GM23248 (cell line): ENCODE results near the gene RHPN2. TPM values are rescaled to one million over a fixed set of nuclear protein-coding genes. Genes with fewer than 3 reads are reported as not detected.

ENCODE experiments used
- DNase-seq: peaks from one replicate; pipeline ENCODE4 v3.0.0-alpha.2; 2015
- H2AFZ ChIP-seq: fragments of 200-600 bp; sonication (generic); 2 replicates; pipeline ENCODE4 v1.6.1; 2016; ENCODE audit warnings: antibody characterized with exemption
- H3F3A ChIP-seq: fragments of 200-600 bp; sonication (generic); 2 replicates; pipeline ENCODE4 v1.6.1; 2016; ENCODE audit warnings: mild to moderate bottlenecking, antibody characterized with exemption, mixed run types; ENCODE audit not compliant: insufficient read depth
- H3K27ac ChIP-seq: fragments of 200-600 bp; sonication (generic); 2 replicates; pipeline ENCODE4 v1.5.1; 2016; ENCODE audit warnings: mild to moderate bottlenecking
- H3K27me3 ChIP-seq: fragments of 200-600 bp; sonication (generic); replicated peaks from 2 replicates; pipeline ENCODE4 v1.6.1; 2016; ENCODE audit warnings: mild to moderate bottlenecking; ENCODE audit not compliant: insufficient read depth
- H3K36me3 ChIP-seq: fragments of 200-600 bp; sonication (generic); 2 replicates; pipeline ENCODE4 v1.6.1; 2016; ENCODE audit warnings: low read depth, mild to moderate bottlenecking
- H3K4me1 ChIP-seq: fragments of 200-600 bp; sonication (generic); 2 replicates; pipeline ENCODE4 v1.6.1; 2016; ENCODE audit warnings: mild to moderate bottlenecking; ENCODE audit not compliant: insufficient read depth
- H3K4me2 ChIP-seq: fragments of 200-600 bp; sonication (generic); one replicate; pipeline ENCODE4 v1.6.1; 2016; ENCODE audit warnings: mild to moderate bottlenecking; ENCODE audit not compliant: unreplicated experiment
- H3K4me3 ChIP-seq: fragments of 200-600 bp; sonication (generic); 2 replicates; pipeline ENCODE4 v1.5.1; 2016; ENCODE audit warnings: mild to moderate bottlenecking
- H3K79me2 ChIP-seq: fragments of 200-600 bp; sonication (generic); 2 replicates; pipeline ENCODE4 v1.6.1; 2016; ENCODE audit warnings: mild to moderate bottlenecking; ENCODE audit not compliant: insufficient read depth
- H3K9ac ChIP-seq: fragments of 200-600 bp; sonication (generic); 2 replicates; pipeline ENCODE4 v1.6.1; 2016; ENCODE audit warnings: mild to moderate bottlenecking
- H3K9me2 ChIP-seq: fragments of 200-600 bp; sonication (generic); 2 replicates; pipeline ENCODE4 v1.6.1; 2016; ENCODE audit warnings: mixed run types, mild to moderate bottlenecking, moderate library complexity; ENCODE audit not compliant: insufficient read depth
- H3K9me3 ChIP-seq: fragments of 200-600 bp; sonication (generic); one replicate; pipeline ENCODE4 v1.6.1; 2017; ENCODE audit warnings: low read depth
- H4K20me1 ChIP-seq: fragments of 200-600 bp; sonication (generic); 2 replicates; pipeline ENCODE4 v1.6.0; 2016; ENCODE audit not compliant: insufficient read depth
- EZH2 ChIP-seq: fragments of 200-600 bp; sonication (generic); IDR thresholded peaks from 2 replicates; pipeline ENCODE4 v1.6.1; 2018; ENCODE audit warnings: antibody characterized with exemption, mild to moderate bottlenecking; ENCODE audit not compliant: insufficient read depth, poor library complexity, severe bottlenecking
- EZH2phosphoT487 ChIP-seq: fragments of 200-600 bp; sonication (generic); IDR thresholded peaks from 2 replicates; pipeline ENCODE4 v1.6.1; 2018; ENCODE audit warnings: antibody characterized with exemption, moderate library complexity, mild to moderate bottlenecking, low read depth; ENCODE audit not compliant: insufficient read depth
- WGBS, 2 experiments: methylation state at CpG; one replicate each; pipeline ENCODE4 v1.1.6; 2015 to 2017; ENCODE audit warnings: low lambda C conversion rate in 2 of 2, low coverage in 1 of 2; ENCODE audit errors: missing lambda C conversion rate in 2 of 2; 5-methylcytosine and 5-hydroxymethylcytosine counted together
- in situ Hi-C: fragments of 300-500 bp; cut with MboI; formaldehyde crosslinking; loops from 2 replicates; pipeline ENCODE4 v1.15.0; 2020
- polyA plus RNA-seq: library from polyadenylated mRNA; unstranded; fragments of >200 nt; fragmentation: Nextera tagmentation; extraction: Ambion mirVana; gene quantifications from 2 replicates; pipeline ENCODE4 v1.2.1, GENCODE V29; 2016
- total RNA-seq: library from RNA; depleted of rRNA; stranded (reverse); fragments of >200 nt; shearing (Covaris generic); gene quantifications from 2 replicates; pipeline ENCODE4 v1.2.3, GENCODE V29; 2014; rRNA removed

The RHPN2 gene
- total RNA-seq, result 1.3 and 4.8 TPM in 2 replicates
- polyA plus RNA-seq, result 1.5 and 1.9 TPM in 2 replicates

- Histone ChIP-seq H3K4me2 (peak within 1 kb of the TSS; percentile 45), H3K9me2 (no peaks in the 10 kb centered on the region), H3K27me3 (peaks cover 10% of the 10 kb centered on the region; the same call in 1 of the 2 replicates), H3F3A (no peaks in the 10 kb centered on the region), H3K9me3 (no peaks in the 10 kb centered on the region), H3K4me1 (no peaks in the 10 kb centered on the region), H2AFZ (peak within 1 kb of the TSS; percentile 77), H3K27ac (no peak within 1 kb of the TSS), H3K4me3 (peak within 1 kb of the TSS; percentile 58), H3K79me2 (no peaks in the 10 kb centered on the region), H3K36me3 (no peaks in the 10 kb centered on the region), H3K9ac (peak within 1 kb of the TSS; percentile 54; the same call in 1 of the 2 replicates), H4K20me1 (no peaks in the 10 kb centered on the region)
- peak; percentile 81 for DNase-seq
- in situ Hi-C loops, result no loop called here
- WGBS, 2 experiments, result 5% methylated on average over 43 to 62 of the region's 86 CpGs
- TF ChIP-seq EZH2phosphoT487 (no peak), EZH2 (no peak)
Measured at GRCh38 chr19:33064792-33065550, at the start of gene RHPN2. TSS of gene RHPN2 (minus strand) at chr19:33064888. CDS start at chr19:33064852, 36 bp downstream.

GRCh38 chr19:33114312-33114711, 49.6 kb upstream of the RHPN2 start:
- Histone ChIP-seq H3K27me3 (no peaks in the 10 kb centered on the region), H3K4me1 (no peaks in the 10 kb centered on the region), H3K36me3 (peaks cover 15% of the 10 kb centered on the region), H3K9me3 (no peaks in the 10 kb centered on the region), H2AFZ (no peak overlapping the region), H3K9me2 (no peaks in the 10 kb centered on the region), H4K20me1 (no peaks in the 10 kb centered on the region), H3K9ac (no peak overlapping the region), H3K4me2 (no peak overlapping the region), H3K27ac (no peak overlapping the region), H3K4me3 (no peak overlapping the region), H3K79me2 (no peaks in the 10 kb centered on the region), H3F3A (no peaks in the 10 kb centered on the region)
- WGBS, 2 experiments, result 80 to 86% methylated on average over 4 of the region's 4 CpGs
- in situ Hi-C loops, result loop anchor here (10.0 kb wide), 1 partner anchor 140 kb away; the partner anchor contains the start of genes CEP89 and FAAP24
- TF ChIP-seq EZH2, result no peak
- no peak for TF ChIP-seq EZH2phosphoT487
- DNase-seq, result no peak

- in situ Hi-C loops, result loop anchor here (10.0 kb wide), 1 partner anchor 137 kb away; the partner anchor contains the start of genes CEP89 and FAAP24
- H3K4me1 ChIP-seq, result no peaks in the 10 kb centered on the region
- no peak for DNase-seq
- H4K20me1 ChIP-seq, result no peaks in the 10 kb centered on the region
- no peak overlapping the region for H3K4me3 ChIP-seq
- no peak overlapping the region for H3K27ac ChIP-seq
- H3K4me2 ChIP-seq, result no peak overlapping the region
- no peaks in the 10 kb centered on the region for H3K79me2 ChIP-seq
- H3K27me3 ChIP-seq, result no peaks in the 10 kb centered on the region
- no peak overlapping the region for H3K9ac ChIP-seq
- WGBS, 2 experiments, result 94% methylated on average over 11 of the region's 11 CpGs
- H3F3A ChIP-seq, result no peaks in the 10 kb centered on the region
- peaks cover 22% of the 10 kb centered on the region for H3K36me3 ChIP-seq
- no peaks in the 10 kb centered on the region for H3K9me2 ChIP-seq
- TF ChIP-seq EZH2, result no peak
- no peak for TF ChIP-seq EZH2phosphoT487
- H3K9me3 ChIP-seq, result no peaks in the 10 kb centered on the region
- no peak overlapping the region for H2AFZ ChIP-seq
Measured at GRCh38 chr19:33111587-33111986, 46.9 kb upstream of the RHPN2 start.

- Histone ChIP-seq H3K9me2 (no peaks in the 10 kb centered on the region), H3K9ac (no peak overlapping the region), H3K79me2 (no peaks in the 10 kb centered on the region), H3K27me3 (no peaks in the 10 kb centered on the region), H3K27ac (no peak overlapping the region), H3K4me2 (no peak overlapping the region), H3K4me3 (no peak overlapping the region), H3K36me3 (peaks cover 21% of the 10 kb centered on the region), H3K4me1 (no peaks in the 10 kb centered on the region), H4K20me1 (no peaks in the 10 kb centered on the region), H2AFZ (no peak overlapping the region), H3F3A (no peaks in the 10 kb centered on the region), H3K9me3 (no peaks in the 10 kb centered on the region)
- DNase-seq, result peak; percentile 16
- 76 to 81% methylated on average over 9 of the region's 9 CpGs for WGBS, 2 experiments
- no peak for TF ChIP-seq EZH2
- TF ChIP-seq EZH2phosphoT487, result no peak
- in situ Hi-C loops, result loop anchor here (10.0 kb wide), 1 partner anchor 136 kb away; the partner anchor contains the start of genes CEP89 and FAAP24
Measured at GRCh38 chr19:33110137-33110910, 45.6 kb upstream of the RHPN2 start.
